ENCODE data around the gene LIME1. TPM values are rescaled to one million over a fixed set of nuclear protein-coding genes. Genes with fewer than 3 reads are reported as not detected.
A peak's percentile ranks its signal among the peaks of the same experiment; 100 is the strongest.

LIME1 gene
- total RNA-seq, 1 experiment from 2014 or later = 27.4 TPM

- DNase-seq (ENCODE audit: low read depth, low spot score) (peak; percentile 47), ATAC-seq (peak; percentile 85)
- Histone ChIP-seq H3K4me3 (replicated peaks in 1 of 2; ENCODE audit: low read depth in 1 of 2, low read length in 2 of 2) (peak within 1 kb of the TSS; percentile 85 to 96), H3K79me2 (ENCODE audit: insufficient read depth, low read length) (peaks cover 75% of the 10 kb centered on the region), H3K9ac (ENCODE audit: low read length) (peak within 1 kb of the TSS; percentile 96), H3K4me2 (ENCODE audit: low read length) (peak within 1 kb of the TSS; percentile 95), H3K36me3 (ENCODE audit: control insufficient read depth in 1 of 2, insufficient read depth in 2 of 2, low read length in 2 of 2) (peaks cover 14 to 46% of the 10 kb centered on the region in 2 experiments), H3K9me3 (ENCODE audit: control insufficient read depth in 1 of 2, insufficient read depth in 1 of 2, low read depth in 1 of 2, low read length in 2 of 2) (0 out of 4 replicates have a peak, but pooled peaks cover 0 to 6% of the 10 kb centered on the region in 2 experiments), H3K27me3 (ENCODE audit: insufficient read depth, low read length) (no peaks in the 10 kb centered on the region), H3K27ac (ENCODE audit: low read depth, low read length) (peak within 1 kb of the TSS; percentile 95), H4K20me1 (ENCODE audit: insufficient read depth) (no peaks in the 10 kb centered on the region), H2AFZ (ENCODE audit: low read depth, low read length, poor library complexity, severe bottlenecking) (no peak within 1 kb of the TSS), H3K9me2 (ENCODE audit: insufficient read depth) (no peaks in the 10 kb centered on the region), H3K4me1 (ENCODE audit: control insufficient read depth in 1 of 2, insufficient read depth in 2 of 2, low read length in 2 of 2) (peaks cover 13 to 23% of the 10 kb centered on the region in 2 experiments)
- RAD21 ChIA-PET (ENCODE audit: low non-redundant PET in 1 of 2, low total read pairs in 2 of 2, uncharacterized antibody in 2 of 2, unreplicated experiment in 2 of 2) = interaction anchor here in 1 of 2 experiments (1.0 kb wide), 1 partner anchor 157 kb away, joined by 4 read pairs; the partner anchor contains the start of gene TPD52L2
- POLR2A ChIA-PET = interaction anchor here (0.6 to 2.2 kb wide), 6 partner anchors 9 to 158 kb away, joined by 3 to 15 read pairs (median 4); partner anchors contain the start of gene TPD52L2
- intact Hi-C loops (cut with micrococcal nuclease) = loop anchor here (1.0 to 10.0 kb wide), 2 partner anchors 267 to 347 kb away; no protein-coding TSS in a partner anchor
- CTCF ChIA-PET = interaction anchor here (0.8 to 1.7 kb wide), 8 partner anchors 9 to 273 kb away, joined by 3 to 9 read pairs (median 4); partner anchors contain the start of genes PRPF6 and TPD52L2
- no TSS peak for BruUV-seq (replicated peaks)
- TF ChIP-seq REST (IDR thresholded peaks at IDR 0.05; ENCODE audit: low read depth) = no peak
- TF ChIP-seq SRF (IDR thresholded peaks at IDR 0.05; ENCODE audit: low read depth) = no peak
- TF ChIP-seq SP1 (IDR thresholded peaks at IDR 0.05; ENCODE audit: low read depth) = no peak
- no peak for TF ChIP-seq ZBTB33 (IDR thresholded peaks at IDR 0.05; ENCODE audit: extremely low read depth, insufficient replicate concordance, low read length)
- TF ChIP-seq EZH2phosphoT487 (IDR thresholded peaks at IDR 0.05; ENCODE audit: borderline replicate concordance) = no peak
- TF ChIP-seq CTCF (IDR thresholded peaks at IDR 0.05 in 2 of 3, conservative IDR thresholded peaks at IDR 0.05 in 1 of 3; ENCODE audit: borderline replicate concordance in 1 of 3, insufficient read depth in 1 of 3, low read depth in 2 of 3, low read length in 2 of 3) = no peak
- TF ChIP-seq ZFX (IDR thresholded peaks at IDR 0.05) = peak; percentile 100
- TF ChIP-seq POLR2A (IDR thresholded peaks at IDR 0.05; ENCODE audit: borderline replicate concordance, extremely low read depth, insufficient read depth, insufficient read length) = peak; percentile 53
- peak; percentile 64 for TF ChIP-seq POLR2AphosphoS5 (IDR thresholded peaks at IDR 0.05; ENCODE audit: low read depth, low read length)
- TF ChIP-seq CEBPB (IDR thresholded peaks at IDR 0.05; ENCODE audit: low read depth) = no peak
- no peak for TF ChIP-seq FOSL1 (IDR thresholded peaks at IDR 0.05; ENCODE audit: low read depth)
- no peak for TF ChIP-seq RAD21 (IDR thresholded peaks at IDR 0.05; ENCODE audit: low read depth)
- peak; percentile 57 for TF ChIP-seq TCF7L2 (IDR thresholded peaks at IDR 0.05; ENCODE audit: borderline replicate concordance, extremely low read depth, insufficient read depth, insufficient read length)
- TF ChIP-seq EZH2 (IDR thresholded peaks at IDR 0.05) = no peak
- TF ChIP-seq ELF1 (IDR thresholded peaks at IDR 0.05; ENCODE audit: borderline replicate concordance, low read depth) = no peak
- no peak for TF ChIP-seq MAX (IDR thresholded peaks at IDR 0.05)
- TF ChIP-seq ZNF274 (IDR thresholded peaks at IDR 0.05; ENCODE audit: low read depth, low read length) = no peak
- TF ChIP-seq SIN3A (IDR thresholded peaks at IDR 0.05; ENCODE audit: low read depth) = no peak
- no peak for TF ChIP-seq JUND (IDR thresholded peaks at IDR 0.05)
These were observed 28.7 kb upstream of the LIME1 start, which contains the start of the genes ARFRP1 and ZGPAT for GRCh38 chr20:63707558-63708300. TSS of gene ARFRP1 (minus strand) at chr20:63707976. CDS start at chr20:63707091, 885 bp downstream. TSS of gene ZGPAT (plus strand) at chr20:63708039. CDS start at chr20:63708581, 542 bp downstream.
